IPS-18c (cell line): Measurements from ENCODE around the gene LNP1.
"Not testable (repeated sequence)": the region's sequence is repeated elsewhere in the genome, so short reads cannot be mapped to it uniquely, and the experiment has no call there.

Experiments
- H3K4me3 ChIP-seq: 2 replicates; pipeline ENCODE4 v1.7.0; 2013; ENCODE audit warnings: low read depth, mild to moderate bottlenecking, low read length, moderate library complexity; ENCODE audit not compliant: insufficient read depth
- H3K9me3 ChIP-seq: one replicate; pipeline ENCODE4 v1.6.1; 2013; ENCODE audit warnings: mild to moderate bottlenecking, low read length, moderate library complexity; ENCODE audit not compliant: control insufficient read depth, insufficient read depth

Gene LNP1

DNA sequence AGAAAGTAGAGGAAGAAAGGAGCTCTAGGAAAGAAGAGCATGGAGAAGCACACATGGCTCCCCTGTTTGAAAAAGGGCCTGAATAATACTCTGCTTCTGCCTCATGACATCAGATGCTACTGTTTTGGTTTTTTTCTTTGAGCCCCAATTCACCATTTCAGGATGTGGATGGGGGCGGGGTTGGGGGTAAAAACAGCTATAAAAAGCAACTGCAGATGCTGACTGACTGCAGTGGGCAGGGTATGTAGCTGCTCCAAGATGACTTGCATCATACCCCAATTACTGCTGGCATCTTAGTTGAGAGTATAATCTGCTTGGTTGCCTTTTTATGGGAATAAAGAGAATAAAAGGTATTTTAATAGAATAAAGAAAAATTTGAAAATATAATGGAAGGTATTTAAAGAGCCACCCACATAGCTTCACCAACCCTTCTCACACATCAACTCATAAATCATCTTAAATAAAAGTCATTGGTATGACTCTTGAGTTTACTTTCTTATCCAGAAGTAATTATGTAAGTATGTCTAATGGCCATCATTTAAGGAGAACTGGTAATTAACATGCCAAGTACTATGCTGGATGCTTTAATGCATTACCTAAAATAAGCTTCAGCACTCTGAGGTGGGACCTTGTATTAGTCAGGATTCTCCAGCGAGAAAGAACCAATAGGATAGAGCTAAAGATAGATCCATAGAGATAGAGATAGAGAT lies 54.7 kb downstream of the LNP1 start:
- no peak overlapping the region for H3K4me3 ChIP-seq
- H3K9me3 ChIP-seq, result peaks cover 5% of the 10 kb centered on the region

GRCh38 chr3:100456745-100457144 lies 55.4 kb downstream of the LNP1 start:
- H3K4me3 ChIP-seq, result no peak overlapping the region
- peaks cover 5% of the 10 kb centered on the region for H3K9me3 ChIP-seq

GRCh38 chr3:100457811-100458210 lies 56.5 kb downstream of the LNP1 start:
- H3K4me3 ChIP-seq, result no peak overlapping the region
- H3K9me3 ChIP-seq, result peaks cover 5% of the 10 kb centered on the region

GRCh38 chr3:100458814-100459213 lies 57.5 kb downstream of the LNP1 start:
- H3K4me3 ChIP-seq, result no peak overlapping the region
- H3K9me3 ChIP-seq, result peaks cover 5% of the 10 kb centered on the region

- no peak overlapping the region for H3K4me3 ChIP-seq
- peaks cover 5% of the 10 kb centered on the region for H3K9me3 ChIP-seq
Observed at GRCh38 chr3:100463002-100463401, 61.7 kb downstream of the LNP1 start.

DNA sequence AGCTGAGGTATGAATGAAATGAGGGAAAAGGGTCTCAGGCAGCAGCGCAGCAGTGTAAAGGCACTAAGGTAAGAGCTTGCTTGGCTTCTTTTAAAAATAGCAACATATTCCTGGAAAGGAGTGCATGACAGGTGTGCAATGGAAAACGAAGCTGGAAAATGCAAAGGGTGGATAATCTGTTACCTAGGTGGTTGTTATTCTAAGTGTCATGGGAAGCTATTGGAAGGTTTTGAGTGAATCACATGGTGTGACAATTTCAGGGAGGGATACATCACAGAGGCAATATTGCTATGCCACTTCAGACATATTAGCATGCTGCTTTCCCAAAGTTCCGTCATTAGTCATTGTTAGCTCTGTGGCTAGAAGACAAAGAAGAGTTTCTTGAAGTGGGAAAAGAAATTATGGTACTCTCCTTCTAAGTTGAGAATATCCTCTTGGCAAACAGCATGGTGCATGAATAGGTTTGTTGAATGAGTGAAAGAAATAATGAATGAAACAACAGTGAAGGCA lies 62.4 kb downstream of the LNP1 start:
- peaks cover 1% of the 10 kb centered on the region for H3K9me3 ChIP-seq
- H3K4me3 ChIP-seq, result no peak overlapping the region

DNA sequence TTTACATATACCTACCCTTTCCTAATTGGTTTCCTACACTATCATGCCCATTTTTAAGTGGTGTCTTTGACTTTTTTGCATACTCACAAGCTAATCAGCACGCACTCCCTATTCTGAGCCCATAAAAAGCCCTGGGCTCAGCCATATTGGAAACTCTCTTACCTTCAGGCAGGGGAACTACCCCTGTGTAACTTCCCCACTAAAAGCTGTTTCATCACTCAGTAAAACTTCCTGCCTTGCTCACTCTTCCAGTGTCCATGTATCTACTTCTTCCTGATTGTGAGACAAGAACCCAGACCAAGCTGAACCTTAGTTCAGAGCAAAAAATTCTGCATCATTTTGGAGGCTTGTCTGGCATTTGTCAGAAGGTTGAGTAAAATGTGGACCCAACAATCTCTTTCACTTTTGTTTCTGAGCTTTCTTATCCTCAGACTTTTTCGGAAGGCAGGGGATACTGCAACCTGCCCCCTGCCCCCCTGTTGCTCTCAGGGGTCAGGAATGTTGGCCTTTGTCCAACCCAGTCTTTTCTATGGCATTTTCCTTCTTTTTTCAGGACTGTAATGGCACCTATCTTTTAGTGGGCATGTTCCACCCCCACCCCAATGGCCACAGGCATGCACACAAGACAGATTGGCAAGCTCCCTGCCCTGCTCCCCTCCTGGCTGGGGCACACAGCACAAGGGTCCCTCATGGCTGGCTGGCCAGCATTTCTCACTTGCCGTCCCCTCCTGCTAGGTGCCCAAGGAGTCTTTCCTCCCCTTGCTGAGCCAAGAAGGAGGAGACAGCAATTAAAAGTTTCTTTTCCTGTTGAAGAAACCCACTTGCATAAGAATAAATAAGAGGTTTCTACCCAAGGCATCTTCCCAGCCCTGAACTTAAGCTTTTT lies 64.8 kb downstream of the LNP1 start:
- Histone ChIP-seq H3K4me3 (no peak overlapping the region), H3K9me3 (peaks cover 4% of the 10 kb centered on the region)

GRCh38 chr3:100467133-100467532 lies 65.8 kb downstream of the LNP1 start:
- H3K9me3 ChIP-seq, result peaks cover 4% of the 10 kb centered on the region

GRCh38 chr3:100468676-100469075 lies 67.3 kb downstream of the LNP1 start:
- no peak overlapping the region for H3K4me3 ChIP-seq
- peaks cover 4% of the 10 kb centered on the region for H3K9me3 ChIP-seq

More at GRCh38 chr3:100467133-100467532, 65.8 kb downstream of the LNP1 start:
- no peak overlapping the region for H3K4me3 ChIP-seq

GRCh38 chr3:100470951-100471350 lies 69.6 kb downstream of the LNP1 start:
- peaks cover 4% of the 10 kb centered on the region for H3K9me3 ChIP-seq
- no peak overlapping the region for H3K4me3 ChIP-seq

- no peak overlapping the region for H3K4me3 ChIP-seq
- peaks cover 4% of the 10 kb centered on the region for H3K9me3 ChIP-seq
Observed at GRCh38 chr3:100471444-100471843, 70.1 kb downstream of the LNP1 start.

DNA sequence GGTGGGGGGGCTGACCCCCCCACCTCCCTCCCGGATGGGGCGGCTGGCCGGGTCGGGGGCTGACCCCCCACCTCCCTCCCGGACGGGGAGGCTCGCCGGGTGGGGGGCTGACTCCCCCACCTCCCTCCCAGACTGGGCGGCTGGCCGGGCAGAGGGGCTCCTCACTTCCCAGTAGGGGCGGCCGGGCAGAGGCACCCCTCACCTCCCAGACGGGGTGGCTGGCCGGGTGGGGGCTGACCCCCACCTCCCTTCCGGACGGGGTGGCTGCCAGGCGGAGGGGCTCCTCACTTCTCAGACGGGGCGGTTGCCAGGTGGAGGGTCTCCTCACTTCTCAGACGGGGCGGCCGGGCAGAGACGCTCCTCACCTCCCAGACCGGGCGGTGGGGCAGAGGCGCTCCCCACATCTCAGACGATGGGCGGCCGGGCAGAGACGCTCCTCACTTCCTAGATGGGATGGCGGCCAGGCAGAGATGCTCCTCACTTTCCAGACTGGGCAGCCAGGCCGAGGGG lies 76.6 kb downstream of the LNP1 start:
- not testable (repeated sequence) for H3K4me3 ChIP-seq, H3K9me3 ChIP-seq

DNA sequence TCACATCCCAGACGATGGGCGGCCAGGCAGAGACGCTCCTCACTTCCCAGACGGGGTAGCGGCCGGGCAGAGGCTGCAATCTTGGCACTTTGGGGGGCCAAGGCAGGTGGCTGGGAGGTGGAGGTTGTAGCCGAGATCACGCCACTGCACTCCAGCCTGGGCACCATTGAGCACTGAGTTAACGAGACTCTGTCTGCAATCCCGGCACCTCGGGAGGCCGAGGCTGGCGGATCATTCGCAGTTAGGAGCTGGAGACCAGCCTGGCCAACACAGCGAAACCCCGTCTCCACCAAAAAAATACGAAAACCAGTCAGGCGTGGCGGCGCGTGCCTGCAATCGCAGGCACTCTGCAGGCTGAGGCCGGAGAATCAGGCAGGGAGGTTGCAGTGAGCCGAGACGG lies 77.2 kb downstream of the LNP1 start:
- not testable (repeated sequence) for H3K9me3 ChIP-seq, H3K4me3 ChIP-seq

GRCh38 chr3:100480081-100480480 lies 78.7 kb downstream of the LNP1 start:
- no peak overlapping the region for H3K4me3 ChIP-seq

GRCh38 chr3:100482176-100482575 lies 80.8 kb downstream of the LNP1 start:
- H3K9me3 ChIP-seq, result peaks cover 2% of the 10 kb centered on the region
- H3K4me3 ChIP-seq, result no peak overlapping the region

More at GRCh38 chr3:100480081-100480480, 78.7 kb downstream of the LNP1 start:
- H3K9me3 ChIP-seq, result peaks cover 2% of the 10 kb centered on the region

DNA sequence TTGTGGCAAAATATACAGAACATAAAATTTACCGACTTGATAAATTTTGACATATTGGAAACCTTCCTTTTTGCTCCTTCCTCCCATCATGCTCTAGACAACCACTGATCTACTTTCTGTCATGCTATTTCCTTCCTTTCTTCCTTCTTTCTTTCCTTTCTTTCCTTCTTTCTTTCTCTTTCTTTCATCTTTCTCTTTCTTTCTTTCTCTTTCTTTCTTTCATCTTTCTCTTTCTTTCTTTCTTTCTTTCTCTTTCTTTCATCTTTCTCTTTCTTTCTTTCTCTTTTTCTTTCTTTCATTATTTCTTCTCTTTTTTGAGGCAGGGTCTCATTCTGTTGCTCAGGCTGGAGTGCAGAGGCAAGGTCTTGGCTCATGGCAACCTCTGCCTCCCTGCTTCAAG lies 82.2 kb downstream of the LNP1 start:
- Histone ChIP-seq H3K9me3 (no peaks in the 10 kb centered on the region), H3K4me3 (no peak overlapping the region)

GRCh38 chr3:100486808-100487207 lies 85.5 kb downstream of the LNP1 start:
- H3K9me3 ChIP-seq, result no peaks in the 10 kb centered on the region

DNA sequence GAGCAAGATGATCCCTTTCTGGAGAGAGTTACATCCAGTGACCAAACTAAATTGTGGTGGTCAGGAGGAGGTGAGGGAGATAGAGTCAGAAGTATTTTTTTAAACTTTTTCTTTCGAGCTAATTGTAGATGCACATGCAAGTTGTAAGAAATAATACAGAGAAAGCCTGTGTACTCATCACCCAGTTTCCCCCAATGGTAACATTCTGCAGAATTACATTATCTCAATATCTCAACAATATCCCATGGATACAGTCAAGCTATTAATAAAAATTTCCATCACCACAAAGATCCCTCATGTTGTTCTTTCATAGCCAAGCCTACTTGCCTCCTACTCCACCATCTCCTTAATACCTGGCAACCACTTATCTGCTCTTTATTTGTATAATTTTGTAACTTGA lies 87.8 kb downstream of the LNP1 start:
- Histone ChIP-seq H3K9me3 (no peaks in the 10 kb centered on the region), H3K4me3 (no peak overlapping the region)

More at GRCh38 chr3:100486808-100487207, 85.5 kb downstream of the LNP1 start:
- H3K4me3 ChIP-seq, result no peak overlapping the region
